Stimulated activated CD8-positive, alpha-beta memory T cell treated with anti-CD3 and anti-CD28 coated beads, Interleukin-15, amount 100 ng/mL, for 24 hours (primary cell): ENCODE measurements around the gene GADD45B.
"Not testable (repeated sequence)": the region's sequence is repeated elsewhere in the genome, so short reads cannot be mapped to it uniquely, and the experiment has no call there.

Experiments
- DNase-seq: peaks from one replicate; pipeline ENCODE4 v3.0.0-alpha.2; 2020; ENCODE audit warnings: low read depth

GADD45B gene

DNA sequence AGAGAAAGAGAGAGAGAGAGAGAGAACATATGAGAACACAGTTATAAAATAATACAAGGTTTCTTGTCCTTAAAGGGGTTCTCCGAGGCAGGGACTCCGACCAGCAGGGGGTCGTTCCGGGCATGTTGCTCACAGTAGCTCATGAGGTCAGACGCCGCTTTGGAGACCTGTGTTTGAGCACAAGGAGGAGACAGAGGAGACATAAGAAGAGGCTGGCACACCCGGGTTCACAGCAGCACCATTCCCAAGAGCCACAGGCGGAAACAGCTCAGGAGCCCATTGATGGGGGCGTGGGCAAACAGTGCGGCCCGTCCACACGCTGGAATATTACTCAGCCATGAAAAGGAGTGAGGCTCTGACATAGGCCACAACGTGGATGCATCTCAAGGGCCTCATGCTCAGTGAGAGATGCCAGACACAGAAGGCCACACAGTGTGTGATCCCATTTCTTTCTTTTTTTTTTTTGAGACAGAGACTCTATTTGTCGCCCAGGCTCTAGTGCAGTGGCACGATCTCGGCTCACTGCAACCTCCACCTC is 39.1 kb downstream of the GADD45B start:
- no peak for DNase-seq

DNA sequence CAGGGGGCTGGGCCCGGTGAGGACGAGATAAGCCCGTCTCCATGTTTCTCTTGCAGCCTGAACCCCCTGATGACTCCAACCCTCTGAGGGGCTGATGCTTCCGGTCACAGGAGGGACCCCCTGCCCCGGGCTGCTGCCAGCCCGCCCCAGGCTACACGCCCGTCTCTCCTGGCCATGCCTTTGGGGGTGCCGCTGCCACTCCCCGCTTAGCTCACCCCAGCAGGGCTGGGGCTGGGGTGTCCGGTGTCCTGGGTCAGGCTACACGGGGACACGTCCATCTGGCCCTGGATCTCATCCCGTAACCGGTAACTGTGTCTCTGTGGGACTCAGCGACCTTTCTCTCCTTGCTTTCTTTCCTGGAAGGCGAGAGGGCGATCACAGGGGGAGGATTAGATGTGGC is 40.8 kb downstream of the GADD45B start:
- no peak for DNase-seq

DNA sequence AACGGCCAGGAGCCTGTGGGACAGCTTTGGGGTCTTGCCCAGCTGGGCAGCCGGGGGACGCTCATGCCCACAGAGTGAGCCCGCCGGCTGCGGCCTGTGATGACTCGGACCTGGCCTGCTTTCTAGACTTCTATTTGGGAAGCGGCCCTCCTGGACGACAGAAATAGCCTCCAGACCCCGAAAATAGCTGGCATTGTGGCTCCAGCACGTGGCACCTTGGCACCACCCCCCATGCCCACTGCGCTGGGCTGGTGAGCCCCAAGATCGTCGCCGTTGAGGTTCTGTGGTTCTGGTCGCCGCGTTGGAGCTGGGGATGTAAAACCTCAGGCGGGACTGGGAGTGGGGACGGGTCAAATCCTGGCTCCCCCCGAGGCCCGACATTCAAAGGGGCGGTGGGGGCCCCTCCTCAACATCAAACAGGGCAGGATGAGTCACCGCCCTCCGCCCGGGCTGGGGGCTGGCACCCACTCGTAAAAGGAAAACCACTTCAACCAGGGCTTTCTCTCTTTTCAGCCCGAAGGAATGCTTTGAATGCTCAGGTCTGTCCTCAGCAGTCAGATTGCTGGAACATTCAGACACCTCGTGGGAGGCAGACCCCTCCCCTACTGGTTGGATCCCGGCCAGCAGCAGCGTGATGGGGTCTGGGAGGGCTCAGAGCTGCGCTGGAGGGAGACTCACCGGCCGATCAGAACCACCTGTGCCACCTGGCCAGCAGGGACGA is 42.1 kb downstream of the GADD45B start:
- DNase-seq = no peak

DNA sequence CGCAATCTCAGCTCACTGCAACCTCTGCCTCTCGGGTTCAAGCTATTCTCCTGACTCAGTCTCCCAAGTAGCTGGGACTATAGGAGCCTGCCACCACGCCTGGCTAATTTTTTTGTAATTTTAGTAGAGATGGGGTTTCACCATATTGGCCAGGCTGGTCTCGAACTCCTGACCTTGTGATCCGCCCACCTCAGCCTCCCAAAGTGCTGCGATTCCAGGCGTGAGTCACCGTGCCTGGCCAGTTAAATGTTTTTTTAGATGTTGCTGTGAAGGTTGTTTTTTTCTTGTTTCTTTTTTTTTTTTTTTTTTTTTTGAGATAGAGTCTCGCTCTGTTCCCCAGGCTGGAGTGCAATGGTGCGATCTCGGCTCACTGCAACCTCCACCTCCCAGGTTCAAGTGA is 42.9 kb downstream of the GADD45B start:
- not testable (repeated sequence) for DNase-seq

DNA sequence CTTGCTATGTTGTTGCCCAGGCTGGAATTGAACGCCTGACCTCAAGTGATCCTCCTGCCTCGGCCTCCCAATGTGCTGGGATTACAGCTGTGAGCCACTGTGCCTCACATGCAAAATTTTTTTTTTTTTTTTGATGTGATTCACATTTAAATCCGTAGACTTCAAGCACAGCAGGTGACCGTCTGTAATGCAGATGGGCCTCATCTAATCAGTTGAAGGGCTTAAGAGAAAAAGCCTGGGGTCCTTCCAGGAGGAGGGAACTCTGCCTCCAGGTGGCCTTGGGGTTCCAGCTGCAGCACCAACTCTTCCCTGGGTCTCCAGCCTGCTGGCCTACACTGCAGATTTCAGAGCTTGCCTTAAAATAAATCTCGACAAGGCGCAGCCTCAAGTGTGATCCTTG is 43.6 kb downstream of the GADD45B start:
- no peak for DNase-seq

DNA sequence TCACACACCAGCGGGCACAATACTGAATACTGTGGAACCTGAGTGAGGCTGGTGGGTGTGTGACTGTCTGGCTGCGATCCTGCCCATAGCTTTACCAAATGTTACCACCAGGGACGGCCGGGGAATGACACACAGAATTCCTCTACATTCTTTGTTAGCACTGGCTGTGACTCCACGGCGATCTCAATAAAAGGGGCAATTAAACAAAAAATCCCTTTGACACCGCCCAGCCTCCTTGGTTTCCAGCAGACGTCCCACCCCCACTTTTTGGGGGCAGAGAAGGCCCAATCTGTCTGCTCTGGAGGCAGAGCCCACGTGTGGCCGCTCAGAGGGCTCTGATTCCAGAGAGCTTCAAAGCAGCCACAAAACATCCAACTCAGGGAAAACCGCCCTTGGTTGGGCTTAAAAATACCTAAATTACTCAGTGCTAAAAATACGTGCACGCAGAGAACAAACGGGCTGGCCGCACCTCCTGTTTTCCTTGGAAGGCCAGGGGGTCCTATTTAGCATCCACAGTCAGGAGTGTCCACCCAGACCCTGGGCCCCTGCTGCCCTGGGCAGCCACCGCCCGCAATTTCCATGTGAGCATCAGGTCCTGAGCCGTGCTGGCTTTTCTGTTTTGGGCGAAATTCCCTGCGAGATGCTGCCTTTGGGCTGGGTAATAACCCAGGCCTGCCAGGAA is 47.8 kb downstream of the GADD45B start:
- DNase-seq = no peak

DNA sequence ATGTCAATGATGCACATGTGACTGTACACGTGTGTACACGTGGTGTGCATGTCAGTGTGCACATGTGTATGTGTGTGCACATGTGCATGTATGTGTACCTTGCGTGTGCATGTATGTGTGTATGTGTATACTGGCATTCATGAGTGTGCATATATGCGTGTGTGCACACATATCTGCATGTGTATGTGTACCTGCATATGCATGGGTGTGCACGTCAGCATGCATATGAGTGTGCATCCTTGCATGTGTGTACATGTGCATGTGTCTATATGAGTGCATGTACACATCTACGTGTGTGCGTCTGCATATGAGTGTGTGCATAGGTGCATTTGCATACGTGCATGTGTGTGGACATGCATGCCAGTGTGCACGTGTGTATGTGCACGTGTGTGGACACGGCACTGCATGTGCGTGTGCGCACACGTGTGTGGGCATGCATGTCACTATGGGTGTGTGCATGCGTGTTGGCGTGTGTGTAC is 48.5 kb downstream of the GADD45B start:
- DNase-seq = no peak

DNA sequence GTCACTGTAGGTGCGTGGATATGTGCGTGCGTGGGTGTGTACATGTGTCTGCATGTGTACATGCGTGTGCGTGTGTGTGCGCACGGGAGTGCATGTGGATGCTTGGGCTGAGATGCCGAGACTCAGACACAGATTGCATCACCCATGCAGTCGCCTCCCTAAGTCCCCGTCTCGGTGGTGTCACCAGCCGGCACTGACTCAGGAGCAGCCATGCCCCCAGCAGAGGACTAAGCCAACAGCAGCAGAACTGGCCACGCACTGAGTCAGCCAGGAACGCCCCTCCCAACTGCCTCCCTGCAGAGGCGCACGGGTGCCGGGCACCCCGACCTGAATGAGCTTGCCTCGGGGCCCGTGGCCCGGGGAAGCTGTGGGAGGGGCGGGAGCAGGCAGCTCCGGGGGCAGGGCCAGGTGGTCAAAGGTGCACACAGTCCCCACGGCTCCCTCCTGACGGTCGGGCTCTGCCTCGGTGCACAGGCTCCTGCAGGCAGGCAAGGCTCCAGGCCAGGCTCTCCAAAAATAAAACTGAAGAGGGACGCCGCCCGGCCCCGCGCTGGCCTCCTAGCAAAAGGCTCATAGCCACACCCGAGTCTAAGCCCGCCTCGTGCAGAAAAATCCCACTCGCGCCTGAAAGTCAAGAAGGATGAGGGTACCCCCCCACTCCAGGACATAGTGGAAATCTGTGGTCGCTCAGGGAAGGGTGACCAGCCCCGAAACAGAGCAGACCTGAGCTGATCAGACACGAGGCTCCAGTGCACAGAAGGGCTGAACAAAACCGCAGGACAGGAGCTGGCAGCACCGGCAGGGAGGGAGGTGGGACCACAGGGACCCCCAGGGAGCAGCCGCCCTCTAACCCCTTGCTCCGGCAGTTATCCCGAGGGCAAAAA is 49.2 kb downstream of the GADD45B start:
- no peak for DNase-seq

DNA sequence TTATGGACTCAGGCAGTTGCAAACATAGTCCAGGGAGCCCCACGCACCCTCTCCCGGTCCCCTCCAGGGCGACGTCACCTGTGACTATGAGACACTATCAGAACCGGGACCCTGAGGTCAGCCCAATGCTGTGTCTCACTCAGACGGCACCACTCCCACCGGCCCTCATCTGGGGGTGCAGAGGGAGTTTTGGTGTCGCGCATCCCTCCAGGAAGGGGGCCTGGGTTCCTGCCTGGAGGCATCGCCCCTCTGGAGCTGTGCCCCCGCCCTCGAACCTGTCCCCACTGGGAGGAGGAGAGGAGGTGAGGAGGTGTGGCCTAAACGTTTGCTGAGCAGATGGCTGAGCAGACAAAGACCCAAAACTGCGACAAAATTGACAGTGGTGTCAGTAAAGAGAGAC is 51.2 kb downstream of the GADD45B start:
- DNase-seq = no peak

DNA sequence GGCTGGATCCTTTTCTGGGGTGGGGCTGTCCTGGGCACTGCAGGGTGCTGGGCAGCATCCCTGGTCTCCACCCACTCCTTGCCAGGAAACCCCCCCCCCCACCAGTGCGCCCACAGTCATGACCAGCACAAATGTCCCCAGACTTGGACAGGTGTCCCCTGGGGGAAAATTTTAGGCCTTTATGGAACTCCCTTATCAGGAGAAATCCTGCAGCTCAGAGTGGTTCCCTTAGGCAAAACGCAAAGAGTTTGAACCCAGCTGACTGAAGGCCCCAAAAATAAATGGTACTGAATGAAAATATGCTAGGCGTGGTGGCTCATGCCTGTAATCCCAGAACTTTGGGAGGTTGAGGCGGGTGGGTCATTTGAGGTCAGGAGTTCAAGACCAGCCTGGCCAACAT is 51.8 kb downstream of the GADD45B start:
- DNase-seq = no peak
